Sigmoid colon (tissue), 4 donors: ENCODE results near the gene NEO1.
"Not testable (repeated sequence)": the region's sequence is repeated elsewhere in the genome, so short reads cannot be mapped to it uniquely, and the experiment has no call there.

Source experiments
- CTCF ChIP-seq, 4 experiments: fragments of 450-650 bp in 3 of 4; fragments of 200-600 bp in 1 of 4; IDR thresholded peaks; one replicate each; pipeline ENCODE4 v1.5.1; 2016 to 2019; ENCODE audit warnings: antibody characterized with exemption in 4 of 4, mild to moderate bottlenecking in 3 of 4, moderate library complexity in 2 of 4
- EP300 ChIP-seq, 4 donors: sonication (generic); formaldehyde crosslinking; IDR thresholded peaks; one replicate each; pipeline ENCODE4 v1.6.1; 2017; ENCODE audit warnings: antibody characterized with exemption in 4 of 4

- TF ChIP-seq CTCF, EP300 (IDR thresholded peaks at IDR 0.05): not testable (repeated sequence)
Observed at GRCh38 chr15:73221450-73221849, 169.2 kb downstream of the NEO1 start.
